AG04450 (cell line): Measurements from ENCODE around the gene LYPD6. TPM values are rescaled to one million over a fixed set of nuclear protein-coding genes. Genes with fewer than 3 reads are reported as not detected.

Experiments
- CTCF ChIA-PET: fragments of 300-600, 350-600 bp; formaldehyde crosslinking; extraction: SDS; loops from one replicate; lab custom pipeline; 2022; ENCODE audit warnings: antibody characterized with exemption, inconsistent platforms; lab: Charles Lee
- POLR2A ChIA-PET: fragments of 350-600 bp; formaldehyde crosslinking; extraction: SDS; loops from one replicate; lab custom pipeline; 2021; ENCODE audit warnings: antibody characterized with exemption, inconsistent platforms; lab: Yijun Ruan, JAX
- DNase-seq: peaks from one replicate; pipeline ENCODE4 v3.0.0-alpha.2; 2011; ENCODE audit warnings: low read depth, low spot score
- H3K27ac ChIP-seq: one replicate; pipeline ENCODE4 v1.5.1; 2012; ENCODE audit warnings: low read depth, low read length, control low read depth
- H3K27me3 ChIP-seq: one replicate; pipeline ENCODE4 v1.6.0; 2012; ENCODE audit warnings: low read length; ENCODE audit not compliant: control insufficient read depth, insufficient read depth
- H3K4me3 ChIP-seq: 2 replicates; pipeline ENCODE4 v1.5.1; 2011; ENCODE audit warnings: mild to moderate bottlenecking, low read depth, low read length, control low read depth
- H3K9me3 ChIP-seq: 2 replicates; pipeline ENCODE4 v1.5.1; 2012; ENCODE audit warnings: low read length; ENCODE audit not compliant: control insufficient read depth, insufficient read depth
- CTCF ChIP-seq: IDR thresholded peaks from 2 replicates; pipeline ENCODE4 v1.5.1; 2011; ENCODE audit warnings: low read depth, low read length, control low read depth, inconsistent platforms
- polyA plus RNA-seq: library from polyadenylated mRNA; depleted of rRNA; stranded (reverse); fragments of >200 nt; gene quantifications from 2 replicates; pipeline ENCODE4 v1.2.3, GENCODE V29; 2011

The LYPD6 gene
- polyA plus RNA-seq, 1 experiment: 1.3 TPM

GRCh38 chr2:149296031-149296430 is 34.4 kb upstream of the LYPD6 start:
- no peaks in the 10 kb centered on the region for H3K9me3 ChIP-seq
- ChIA-PET CTCF (no interaction called here), POLR2A (no interaction called here)
- no peaks in the 10 kb centered on the region for H3K27me3 ChIP-seq
- H3K27ac ChIP-seq: no peak overlapping the region
- TF ChIP-seq CTCF: no peak
- H3K4me3 ChIP-seq: no peak overlapping the region
- no peak for DNase-seq

DNA sequence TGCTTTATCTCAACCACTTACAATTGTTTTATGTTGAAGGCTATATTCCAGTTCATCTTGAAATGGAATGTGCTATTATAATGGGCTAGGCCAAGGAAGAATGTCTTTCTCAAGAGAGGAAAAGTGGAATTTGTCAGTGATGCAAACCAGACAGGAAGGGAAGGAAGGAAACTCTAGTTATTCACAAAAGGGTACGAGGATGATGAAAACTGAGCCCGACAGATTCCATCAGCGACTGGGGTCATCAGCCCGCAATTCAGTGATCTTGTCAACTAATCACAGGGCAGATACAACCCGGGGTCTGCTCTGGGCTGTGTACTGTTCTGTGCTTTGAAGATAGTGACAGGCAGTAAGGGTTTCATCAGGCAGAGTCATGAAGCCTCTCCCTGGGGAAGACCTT is 23.4 kb upstream of the LYPD6 start:
- peaks cover 2% of the 10 kb centered on the region for H3K27me3 ChIP-seq
- no peak overlapping the region for H3K4me3 ChIP-seq
- H3K9me3 ChIP-seq: no peaks in the 10 kb centered on the region; the same call in 1 of the 2 replicates
- ChIA-PET POLR2A (no interaction called here), CTCF (no interaction called here)
- H3K27ac ChIP-seq: no peak overlapping the region
- no peak for DNase-seq
- TF ChIP-seq CTCF: no peak

- Histone ChIP-seq H3K27me3 (peaks cover 2% of the 10 kb centered on the region), H3K4me3 (no peak overlapping the region), H3K27ac (no peak overlapping the region), H3K9me3 (no peaks in the 10 kb centered on the region; the same call in 1 of the 2 replicates)
- no peak for TF ChIP-seq CTCF
- POLR2A ChIA-PET: no interaction called here
- CTCF ChIA-PET: interaction anchor here (1.2 to 1.3 kb wide), 2 partner anchors 292 to 293 kb away, joined by 3 read pairs; no protein-coding TSS in a partner anchor
- DNase-seq: no peak
Observed at GRCh38 chr2:149310349-149310748, 20.0 kb upstream of the LYPD6 start.

DNA sequence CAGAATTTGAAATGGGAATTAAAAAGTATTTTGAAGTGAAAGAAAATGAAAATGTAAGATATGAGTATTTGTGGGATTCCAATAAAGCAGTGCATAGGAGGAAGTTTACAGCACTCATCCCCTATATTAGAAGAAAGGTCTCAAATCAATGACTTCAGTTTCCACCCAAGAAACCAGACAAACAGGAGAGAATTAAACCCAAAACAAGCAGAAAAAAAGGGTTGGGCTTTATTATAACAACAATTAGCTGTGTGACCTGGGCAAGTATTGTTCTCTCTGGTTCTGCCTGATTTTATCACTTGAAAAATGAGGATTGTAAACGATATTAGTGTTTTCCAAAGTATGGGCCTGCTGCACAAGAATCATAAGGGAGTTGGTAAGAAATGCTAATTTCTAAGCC is 18.3 kb upstream of the LYPD6 start:
- H3K9me3 ChIP-seq: no peaks in the 10 kb centered on the region; the same call in 1 of the 2 replicates
- peaks cover 2% of the 10 kb centered on the region for H3K27me3 ChIP-seq
- DNase-seq: no peak
- H3K27ac ChIP-seq: no peak overlapping the region
- no peak for TF ChIP-seq CTCF
- ChIA-PET POLR2A (no interaction called here), CTCF (interaction anchor here (1.1 to 3.1 kb wide), 4 partner anchors 19 to 738 kb away, joined by 3 to 47 read pairs (median 4); no protein-coding TSS in a partner anchor)
- H3K4me3 ChIP-seq: no peak overlapping the region

GRCh38 chr2:149313512-149313972 is 16.8 kb upstream of the LYPD6 start:
- Histone ChIP-seq H3K27ac (no peak overlapping the region), H3K4me3 (no peak overlapping the region), H3K9me3 (no peaks in the 10 kb centered on the region; the same call in 1 of the 2 replicates), H3K27me3 (peaks cover 2% of the 10 kb centered on the region)
- peak; percentile 85 for TF ChIP-seq CTCF
- no peak for DNase-seq
- ChIA-PET POLR2A (no interaction called here), CTCF (interaction anchor here (0.8 to 3.1 kb wide), 12 partner anchors 9 to 297 kb away, joined by 3 to 47 read pairs (median 4); no protein-coding TSS in a partner anchor)
